Fibroblast of villous mesenchyme (primary cell): Measurements from ENCODE around the gene PAX2. TPM values are rescaled to one million over a fixed set of nuclear protein-coding genes. Genes with fewer than 3 reads are reported as not detected.
A peak's percentile ranks its signal among the peaks of the same experiment; 100 is the strongest.

ENCODE experiments used
- DNase-seq: peaks from one replicate; pipeline ENCODE4 v3.0.0-alpha.2; 2010; ENCODE audit warnings: low read depth
- H3K4me3 ChIP-seq: 2 replicates; pipeline ENCODE4 v1.5.1; 2011; ENCODE audit warnings: low read depth, mild to moderate bottlenecking, low read length
- total RNA-seq: library from RNA; depleted of rRNA; stranded (reverse); fragments of >200 nt; gene quantifications from 2 replicates; pipeline ENCODE4 v1.2.3, GENCODE V29; 2012
- TF ChIP-seq, protein P1 (sequence below): IDR thresholded peaks from 2 replicates; pipeline ENCODE4 v1.5.1; 2012; ENCODE audit warnings: low read depth, mild to moderate bottlenecking, low read length; ENCODE audit not compliant: insufficient read depth

The PAX2 gene
- total RNA-seq, 1 donor = not detected

DNA sequence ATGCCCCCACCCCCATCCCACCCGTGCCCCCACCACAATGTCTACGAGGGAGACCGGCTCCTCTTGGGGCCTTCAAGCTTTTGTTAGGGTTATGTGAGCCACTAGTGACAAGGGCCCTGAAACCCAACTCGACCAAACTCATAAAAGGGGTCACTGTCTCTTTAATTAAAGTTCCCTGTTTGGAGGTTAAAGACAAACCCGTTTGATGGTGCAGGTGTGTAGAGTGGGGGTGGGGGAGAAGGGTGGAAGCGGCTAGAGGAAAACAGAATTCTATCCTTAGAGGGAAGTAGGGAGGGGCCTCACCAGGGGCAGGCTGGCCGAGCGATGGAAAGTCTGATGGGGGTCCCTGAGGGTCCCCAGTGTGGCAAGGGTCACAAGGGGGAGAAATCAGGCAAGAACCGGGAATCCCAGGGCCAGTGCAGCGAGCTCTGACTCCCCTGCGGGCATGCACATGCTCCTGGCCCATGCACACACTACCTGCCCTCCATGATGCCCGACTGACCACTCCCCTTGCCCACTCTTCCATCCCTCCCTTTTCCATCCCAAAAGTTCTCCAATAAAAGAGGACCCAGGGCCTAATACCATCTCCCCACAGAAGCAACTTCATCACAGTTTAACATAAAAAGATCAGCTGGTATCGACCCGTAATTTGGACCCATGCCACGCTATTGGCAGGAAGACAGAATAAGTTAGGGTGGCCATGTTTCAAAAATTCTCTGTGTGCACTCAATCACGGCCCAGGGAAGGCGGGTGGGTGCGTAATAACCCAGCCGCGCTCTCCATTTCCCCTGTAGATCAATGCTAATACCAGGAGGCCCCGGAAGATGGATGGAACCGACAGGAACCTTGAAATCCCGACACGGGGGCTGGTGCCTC lies 131.4 kb downstream of the PAX2 start:
- DNase-seq = no peak
- TF ChIP-seq, protein P1, sequence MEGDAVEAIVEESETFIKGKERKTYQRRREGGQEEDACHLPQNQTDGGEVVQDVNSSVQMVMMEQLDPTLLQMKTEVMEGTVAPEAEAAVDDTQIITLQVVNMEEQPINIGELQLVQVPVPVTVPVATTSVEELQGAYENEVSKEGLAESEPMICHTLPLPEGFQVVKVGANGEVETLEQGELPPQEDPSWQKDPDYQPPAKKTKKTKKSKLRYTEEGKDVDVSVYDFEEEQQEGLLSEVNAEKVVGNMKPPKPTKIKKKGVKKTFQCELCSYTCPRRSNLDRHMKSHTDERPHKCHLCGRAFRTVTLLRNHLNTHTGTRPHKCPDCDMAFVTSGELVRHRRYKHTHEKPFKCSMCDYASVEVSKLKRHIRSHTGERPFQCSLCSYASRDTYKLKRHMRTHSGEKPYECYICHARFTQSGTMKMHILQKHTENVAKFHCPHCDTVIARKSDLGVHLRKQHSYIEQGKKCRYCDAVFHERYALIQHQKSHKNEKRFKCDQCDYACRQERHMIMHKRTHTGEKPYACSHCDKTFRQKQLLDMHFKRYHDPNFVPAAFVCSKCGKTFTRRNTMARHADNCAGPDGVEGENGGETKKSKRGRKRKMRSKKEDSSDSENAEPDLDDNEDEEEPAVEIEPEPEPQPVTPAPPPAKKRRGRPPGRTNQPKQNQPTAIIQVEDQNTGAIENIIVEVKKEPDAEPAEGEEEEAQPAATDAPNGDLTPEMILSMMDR = no peak
- H3K4me3 ChIP-seq = no peak overlapping the region

DNA sequence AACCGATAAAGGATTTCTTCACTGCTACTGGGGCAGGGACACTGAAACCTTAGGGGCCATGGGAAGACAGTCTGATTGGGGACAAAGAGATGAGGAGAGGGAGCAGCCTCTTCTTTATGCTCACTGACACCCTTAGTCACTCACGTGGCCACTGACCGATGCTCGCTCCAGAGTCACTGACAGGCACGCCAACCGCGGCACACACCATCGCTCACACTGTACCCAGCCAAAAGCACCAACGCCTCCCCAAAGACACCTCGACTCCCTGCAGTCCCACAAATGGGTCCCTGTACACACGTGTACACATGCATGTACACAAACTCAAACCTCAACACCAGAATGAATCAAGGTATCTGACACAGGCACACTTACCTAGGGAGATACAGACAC lies 132.1 kb downstream of the PAX2 start:
- TF ChIP-seq, protein P1 = no peak
- no peak overlapping the region for H3K4me3 ChIP-seq
- DNase-seq = no peak

DNA sequence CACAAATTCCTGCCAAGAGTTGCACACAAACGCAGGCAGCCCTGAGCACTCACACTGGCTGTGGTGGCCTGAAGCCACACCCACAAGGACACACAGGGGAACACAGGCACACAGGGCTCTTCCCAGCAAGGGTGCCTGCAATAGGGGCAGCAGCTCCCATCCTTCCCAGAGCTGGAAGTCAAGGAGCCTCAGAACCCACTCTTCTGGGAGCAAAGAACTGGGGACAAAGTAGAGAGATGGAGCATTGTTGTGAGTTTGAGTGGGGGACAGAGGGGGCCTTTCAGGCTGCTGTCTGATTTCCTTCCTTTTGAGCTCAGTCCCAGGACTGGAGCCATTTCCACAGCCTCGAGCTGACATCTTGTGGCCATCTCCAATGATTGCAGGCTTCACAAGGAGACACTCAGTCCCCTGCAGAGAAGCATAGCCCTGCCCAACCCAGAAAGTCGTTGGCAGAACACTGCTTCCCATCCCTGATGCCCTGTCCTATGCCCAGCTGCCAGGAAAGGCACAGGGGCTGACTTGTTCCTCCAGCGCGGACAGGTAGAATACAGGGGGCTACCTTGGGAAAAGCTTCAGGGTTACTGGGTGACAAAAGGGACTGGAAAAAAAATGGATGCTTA lies 133.0 kb downstream of the PAX2 start:
- TF ChIP-seq, protein P1 = peak; percentile 92

More for the DNA sequence above, 133.0 kb downstream of the PAX2 start:
- no peak overlapping the region for H3K4me3 ChIP-seq
- peak; percentile 72 for DNase-seq

Other genes starting within 250 kb of the PAX2 start
- gene SEC31B, start 225.7 kb upstream of the PAX2 start, total RNA-seq = 2.6 and 3.9 TPM in 2 replicates
- 109 and 162 TPM in 2 replicates for gene NDUFB8, start 215.7 kb upstream of the PAX2 start, total RNA-seq
- gene HIF1AN, start 209.6 kb upstream of the PAX2 start, total RNA-seq = 13.9 and 14.2 TPM in 2 replicates
- gene SLF2, start 167.4 kb downstream of the PAX2 start, total RNA-seq = 42.2 and 55.7 TPM in 2 replicates
- 0.43 and 0.64 TPM in 2 replicates for gene SEMA4G, start 223.9 kb downstream of the PAX2 start, total RNA-seq
- 51.8 and 67.3 TPM in 2 replicates for gene MRPL43, start 241.9 kb downstream of the PAX2 start, total RNA-seq
- gene TWNK, start 242.0 kb downstream of the PAX2 start, total RNA-seq = 3.2 and 3.9 TPM in 2 replicates